HepG2 (cell line): ENCODE data around the gene PLCG1. TPM values are rescaled to one million over a fixed set of nuclear protein-coding genes. Genes with fewer than 3 reads are reported as not detected.
A peak's percentile ranks its signal among the peaks of the same experiment; 100 is the strongest.

Experiments used
- ARNTL ChIP-seq: sonication (generic); formaldehyde crosslinking; IDR thresholded peaks from 2 replicates; pipeline ENCODE4 v1.4.0; 2020; ENCODE audit warnings: mild to moderate bottlenecking, missing genetic modification reagents
- CBX2 ChIP-seq, 2 experiments: fragments of 200-600 bp in 1 of 2; sonication (generic); formaldehyde crosslinking in 1 of 2; IDR thresholded peaks; 2 replicates each; pipeline versions ENCODE4 v1.7.0 to v1.8.1; 2018 to 2022; ENCODE audit warnings: low read depth in 2 of 2, low read length in 1 of 2, mild to moderate bottlenecking in 1 of 2, missing genetic modification reagents in 1 of 2
- DDIT3 ChIP-seq: sonication (generic); formaldehyde crosslinking; IDR thresholded peaks from 2 replicates; pipeline ENCODE4 v1.4.0; 2020; ENCODE audit warnings: mild to moderate bottlenecking, missing genetic modification reagents
- EZH2 ChIP-seq: conservative IDR thresholded peaks from 2 replicates; pipeline ENCODE4 v1.6.1; 2012; ENCODE audit warnings: mild to moderate bottlenecking, low read depth, low read length, moderate library complexity
- FOSL1 ChIP-seq: sonication (generic); formaldehyde crosslinking; IDR thresholded peaks from 2 replicates; pipeline ENCODE4 v1.9.0; 2021; ENCODE audit warnings: missing genetic modification reagents, borderline replicate concordance
- GPBP1L1 ChIP-seq: sonication (generic); formaldehyde crosslinking; IDR thresholded peaks from 2 replicates; pipeline ENCODE4 v1.5.0; 2020; ENCODE audit warnings: mild to moderate bottlenecking, missing genetic modification reagents
- KDM5B ChIP-seq: sonication (generic); formaldehyde crosslinking; IDR thresholded peaks from 2 replicates; pipeline ENCODE4 v1.4.0; 2020; ENCODE audit warnings: missing genetic modification reagents, mild to moderate bottlenecking, borderline replicate concordance
- KMT2A ChIP-seq: sonication (generic); formaldehyde crosslinking; IDR thresholded peaks from 2 replicates; pipeline ENCODE4 v1.4.0; 2020; ENCODE audit warnings: missing genetic modification reagents
- MTF1 ChIP-seq: sonication (generic); formaldehyde crosslinking; IDR thresholded peaks from 2 replicates; pipeline ENCODE4 v1.5.0; 2020; ENCODE audit warnings: missing genetic modification reagents
- NAIF1 ChIP-seq: sonication (generic); formaldehyde crosslinking; IDR thresholded peaks from 2 replicates; pipeline ENCODE4 v1.5.0; 2020; ENCODE audit warnings: mild to moderate bottlenecking, missing genetic modification reagents, borderline replicate concordance
- NR2F6 ChIP-seq, 2 experiments: IDR thresholded peaks; 2 replicates each; pipeline ENCODE4 v1.6.1; 2016; ENCODE audit warnings: antibody characterized with exemption in 1 of 2, mild to moderate bottlenecking in 1 of 2
- PTBP1 ChIP-seq: fragments of 200-400 bp; formaldehyde crosslinking; IDR thresholded peaks from 2 replicates; pipeline ENCODE4 v1.6.1; 2018; ENCODE audit warnings: low read length, low read depth; ENCODE audit not compliant: poor library complexity, severe bottlenecking
- SMC3 ChIP-seq: IDR thresholded peaks from 2 replicates; pipeline ENCODE4 v1.6.1; 2011; ENCODE audit warnings: low read length, improper control_type of control experiment
- TAF1 ChIP-seq: sonication (generic); formaldehyde crosslinking; IDR thresholded peaks from 2 replicates; pipeline ENCODE4 v1.4.0; 2020; ENCODE audit warnings: missing genetic modification reagents
- TSC22D2 ChIP-seq: sonication (generic); formaldehyde crosslinking; IDR thresholded peaks from 2 replicates; pipeline ENCODE4 v1.5.1; 2020; ENCODE audit warnings: missing genetic modification reagents, mild to moderate bottlenecking, borderline replicate concordance
- ZFP36L2 ChIP-seq: sonication (generic); formaldehyde crosslinking; IDR thresholded peaks from 2 replicates; pipeline ENCODE4 v1.4.0; 2020; ENCODE audit warnings: missing genetic modification reagents
- ZFP37 ChIP-seq: sonication (generic); formaldehyde crosslinking; IDR thresholded peaks from 2 replicates; pipeline ENCODE4 v1.4.0; 2020; ENCODE audit warnings: missing genetic modification reagents, borderline replicate concordance
- ZFP82 ChIP-seq: sonication (generic); formaldehyde crosslinking; IDR thresholded peaks from 2 replicates; pipeline ENCODE4 v1.5.1; 2020; ENCODE audit warnings: mild to moderate bottlenecking, missing genetic modification reagents, borderline replicate concordance
- ZNF563 ChIP-seq: sonication (generic); formaldehyde crosslinking; IDR thresholded peaks from 2 replicates; pipeline ENCODE4 v1.8.0; 2022; ENCODE audit warnings: mild to moderate bottlenecking, moderate library complexity, missing genetic modification reagents
- ZNF574 ChIP-seq: sonication (generic); formaldehyde crosslinking; IDR thresholded peaks from 2 replicates; pipeline ENCODE4 v1.4.0; 2020; ENCODE audit warnings: missing genetic modification reagents
- ZNF607 ChIP-seq: sonication (generic); formaldehyde crosslinking; IDR thresholded peaks from 2 replicates; pipeline ENCODE4 v1.5.1; 2020; ENCODE audit warnings: missing genetic modification reagents, mild to moderate bottlenecking, borderline replicate concordance
- ZNF639 ChIP-seq: conservative IDR thresholded peaks from 2 replicates; pipeline ENCODE4 v1.6.1; 2018; ENCODE audit warnings: missing genetic modification reagents
- ZNF747 ChIP-seq: sonication (generic); formaldehyde crosslinking; IDR thresholded peaks from 2 replicates; pipeline ENCODE4 v1.8.1; 2023; ENCODE audit warnings: missing genetic modification reagents, mild to moderate bottlenecking, borderline replicate concordance
- ZNF768 ChIP-seq: sonication (generic); formaldehyde crosslinking; IDR thresholded peaks from 2 replicates; pipeline ENCODE4 v1.4.0; 2020; ENCODE audit warnings: missing genetic modification reagents
- polyA plus RNA-seq, 8 experiments: library from polyadenylated mRNA; depleted of rRNA in 3 of 8; stranded (reverse) in 7 of 8; unstranded in 1 of 8; fragments of >200 nt; fragmentation: Illumina TruSeq in 4 of 8; extraction: Trizol in 4 of 8; gene quantifications; 2 replicates each; pipeline versions ENCODE4 v1.2.1 to v1.2.3, GENCODE V29; 2011 to 2016; ENCODE audit warnings: low read depth in 4 of 8, missing spikeins in 1 of 8, mixed read lengths in 1 of 8; ENCODE audit not compliant: insufficient read depth in 1 of 8
- total RNA-seq, 5 experiments: library from RNA; depleted of rRNA; stranded (reverse); fragments of >200 nt; fragmentation: Illumina TruSeq; extraction: Trizol; gene quantifications; 2 replicates each; pipeline ENCODE4 v1.2.3, GENCODE V29; 2016; ENCODE audit warnings: low read depth in 1 of 5

PLCG1 gene
- total and polyA plus RNA-seq, 2 of the 13 experiments (the other 11 are each of a cell fraction or from before 2014, with no cell fraction given), result 85.3 to 158 TPM

GRCh38 chr20:41137614-41138474, 501 bp downstream of the PLCG1 start (continued):
- TF ChIP-seq DDIT3 (CRISPR knock-in tag) (no peak), PTBP1 (peak; percentile 84), ZNF639 (peak; percentile 74; the same call in 1 of the 2 replicates), TAF1 (CRISPR knock-in tag) (peak; percentile 64), ZFP82 (CRISPR knock-in tag) (no peak; the same call in 1 of the 2 replicates), MTF1 (no peak), KMT2A (CRISPR knock-in tag) (peak; percentile 76), ZFP36L2 (CRISPR knock-in tag) (no peak), GPBP1L1 (CRISPR knock-in tag) (no peak), SMC3 (no peak), ZNF768 (CRISPR knock-in tag) (peak; percentile 73; the same call in 1 of the 2 replicates), ZNF563 (peak; percentile 43; the same call in 1 of the 2 replicates), CBX2 (IDR thresholded peaks at IDR 0.05; ENCODE audit: low read depth, low read length) (no peak), CBX2 (CRISPR knock-in tag; IDR thresholded peaks at IDR 0.05; ENCODE audit: low read depth) (no peak), ARNTL (no peak), EZH2 (no peak), ZFP37 (no peak), ZNF747 (CRISPR knock-in tag) (peak; percentile 82), ZNF574 (no peak; the same call in 1 of the 2 replicates), TSC22D2 (CRISPR knock-in tag) (peak; percentile 63; the same call in 1 of the 2 replicates), KDM5B (CRISPR knock-in tag) (peak; percentile 55; the same call in 1 of the 2 replicates), ZNF607 (CRISPR knock-in tag) (peak; percentile 85), FOSL1 (CRISPR knock-in tag) (peak; percentile 32; the same call in 1 of the 2 replicates), NR2F6 (IDR thresholded peaks at IDR 0.05) (no peak), NR2F6 (CRISPR knock-in tag; IDR thresholded peaks at IDR 0.05) (no peak; the same call in 1 of the 2 replicates), NAIF1 (peak; percentile 36; the same call in 1 of the 2 replicates)
